ENCODE data around the gene HMGCS1. TPM values are rescaled to one million over a fixed set of nuclear protein-coding genes. Genes with fewer than 3 reads are reported as not detected.

The HMGCS1 gene
- total RNA-seq, 3 donors from 2014 or later (not counting 1 experiment from before 2014, with no cell fraction given): 53.0 to 105 (median 85.8) TPM

GRCh38 chr5:43258116-43258515 lies 55.1 kb downstream of the HMGCS1 start:
- Mint-ChIP-seq H3K9me3 (no peaks in the 10 kb centered on the region), H3K27ac (no peak overlapping the region), H3K4me3 (no peak overlapping the region), H3K27me3 (ENCODE audit: low read depth in 2 of 2) (peaks cover 13 to 22% of the 10 kb centered on the region in 2 donors), H3K4me1 (no peaks in the 10 kb centered on the region), H3K36me3 (no peaks in the 10 kb centered on the region)
- intact Hi-C loops (cut with micrococcal nuclease): no loop called here
- 71% methylated on average over 1 of the region's 1 CpG for WGBS (ENCODE audit: insufficient coverage)
- ATAC-seq (no peak), DNase-seq (no peak)
- H3K27me3 ChIP-seq (ENCODE audit: control insufficient read depth, insufficient read depth, low read length): no peaks in the 10 kb centered on the region
- no peak overlapping the region for H3K4me3 ChIP-seq (ENCODE audit: low read length)
- H3K36me3 ChIP-seq (ENCODE audit: control insufficient read depth, insufficient read depth, low read length): no peaks in the 10 kb centered on the region
- no peaks in the 10 kb centered on the region for H3K9me3 ChIP-seq (ENCODE audit: control insufficient read depth, insufficient read depth, low read length)
- H3K4me1 ChIP-seq (ENCODE audit: control insufficient read depth, insufficient read depth, low read length): no peaks in the 10 kb centered on the region
- no peak overlapping the region for H3K27ac ChIP-seq (ENCODE audit: low read length)
- no peak for TF ChIP-seq CTCF (IDR thresholded peaks at IDR 0.05)

- Mint-ChIP-seq H3K4me1 (no peaks in the 10 kb centered on the region), H3K9me3 (no peaks in the 10 kb centered on the region), H3K36me3 (no peaks in the 10 kb centered on the region), H3K4me3 (no peak overlapping the region), H3K27ac (no peak overlapping the region), H3K27me3 (ENCODE audit: low read depth in 2 of 2) (peaks cover 13 to 19% of the 10 kb centered on the region in 2 donors)
- DNase-seq (no peak), ATAC-seq (no peak)
- no peak for TF ChIP-seq CTCF (IDR thresholded peaks at IDR 0.05)
- Histone ChIP-seq H3K4me1 (ENCODE audit: control insufficient read depth, insufficient read depth, low read length) (no peaks in the 10 kb centered on the region), H3K36me3 (ENCODE audit: control insufficient read depth, insufficient read depth, low read length) (no peaks in the 10 kb centered on the region), H3K9me3 (ENCODE audit: control insufficient read depth, insufficient read depth, low read length) (no peaks in the 10 kb centered on the region), H3K4me3 (ENCODE audit: low read length) (no peak overlapping the region), H3K27me3 (ENCODE audit: control insufficient read depth, insufficient read depth, low read length) (no peaks in the 10 kb centered on the region), H3K27ac (ENCODE audit: low read length) (no peak overlapping the region)
- intact Hi-C loops (cut with micrococcal nuclease): no loop called here
- WGBS (ENCODE audit: insufficient coverage): 79% methylated on average over 2 of the region's 2 CpGs
Measured at GRCh38 chr5:43256261-43256966, 56.8 kb downstream of the HMGCS1 start.

GRCh38 chr5:43255704-43256103 lies 57.5 kb downstream of the HMGCS1 start:
- H3K4me1 Mint-ChIP-seq: no peaks in the 10 kb centered on the region
- no peaks in the 10 kb centered on the region for H3K36me3 Mint-ChIP-seq
- Histone ChIP-seq H3K36me3 (ENCODE audit: control insufficient read depth, insufficient read depth, low read length) (no peaks in the 10 kb centered on the region), H3K4me3 (ENCODE audit: low read length) (no peak overlapping the region), H3K27me3 (ENCODE audit: control insufficient read depth, insufficient read depth, low read length) (no peaks in the 10 kb centered on the region), H3K9me3 (ENCODE audit: control insufficient read depth, insufficient read depth, low read length) (no peaks in the 10 kb centered on the region), H3K4me1 (ENCODE audit: control insufficient read depth, insufficient read depth, low read length) (no peaks in the 10 kb centered on the region), H3K27ac (ENCODE audit: low read length) (no peak overlapping the region)
- no peak for TF ChIP-seq CTCF (IDR thresholded peaks at IDR 0.05)
- no peaks in the 10 kb centered on the region for H3K9me3 Mint-ChIP-seq
- intact Hi-C loops (cut with micrococcal nuclease): no loop called here
- DNase-seq (no peak), ATAC-seq (no peak)
- H3K27me3 Mint-ChIP-seq (ENCODE audit: low read depth in 2 of 2): peaks cover 13 to 19% of the 10 kb centered on the region in 2 donors
- H3K4me3 Mint-ChIP-seq: no peak overlapping the region
- 91% methylated on average over 2 of the region's 2 CpGs for WGBS (ENCODE audit: insufficient coverage)
- no peak overlapping the region for H3K27ac Mint-ChIP-seq

- Mint-ChIP-seq H3K9me3 (no peaks in the 10 kb centered on the region), H3K4me3 (no peak overlapping the region), H3K4me1 (no peaks in the 10 kb centered on the region), H3K27ac (no peak overlapping the region), H3K27me3 (ENCODE audit: low read depth in 2 of 2) (peaks cover 13 to 18% of the 10 kb centered on the region in 2 donors), H3K36me3 (no peaks in the 10 kb centered on the region)
- Histone ChIP-seq H3K4me1 (ENCODE audit: control insufficient read depth, insufficient read depth, low read length) (no peaks in the 10 kb centered on the region), H3K4me3 (ENCODE audit: low read length) (no peak overlapping the region), H3K27ac (ENCODE audit: low read length) (no peak overlapping the region), H3K27me3 (ENCODE audit: control insufficient read depth, insufficient read depth, low read length) (no peaks in the 10 kb centered on the region), H3K9me3 (ENCODE audit: control insufficient read depth, insufficient read depth, low read length) (no peaks in the 10 kb centered on the region), H3K36me3 (ENCODE audit: control insufficient read depth, insufficient read depth, low read length) (no peaks in the 10 kb centered on the region)
- DNase-seq (no peak), ATAC-seq (no peak)
- intact Hi-C loops (cut with micrococcal nuclease): no loop called here
- no peak for TF ChIP-seq CTCF (IDR thresholded peaks at IDR 0.05)
- WGBS (ENCODE audit: insufficient coverage): 88% methylated on average over 5 of the region's 5 CpGs
Measured at GRCh38 chr5:43251754-43252153, 61.5 kb downstream of the HMGCS1 start.
